Measurements from ENCODE around the gene CDK17.

GRCh38 chr12:96233939-96234461 lies 166.2 kb downstream of the CDK17 start:
- TF ChIP-seq POLR2A (IDR thresholded peaks at IDR 0.05) (peak in 1 of 2 donors; percentile 5), CTCF (IDR thresholded peaks at IDR 0.05) (peak in 1 of 4 experiments; percentile 12)

Measured in uterus (tissue), 2 donors.